Pancreas (tissue), 10 donors: ENCODE results near the gene SH3RF3. TPM values are rescaled to one million over a fixed set of nuclear protein-coding genes. Genes with fewer than 3 reads are reported as not detected.

Experiments
- ATAC-seq, 4 donors: fragments of 200-7000 bp; cut with Tn5 transposase; one replicate each; pipeline versions ENCODE4 v1.8.0 to v1.9.1; 2020; ENCODE audit warnings: mild to moderate bottlenecking in 4 of 4, moderate library complexity in 4 of 4
- DNase-seq, 6 donors: peaks; one replicate each; pipeline ENCODE4 v3.0.0-alpha.2; 2020
- FAIRE-seq: peaks from 2 replicates; lab custom pipeline; 2012; peaks lifted over from hg19 to GRCh38; lab: Jason Lieb, UNC
- H3K27ac ChIP-seq, 4 donors: fragments of 200-600 bp; sonication (generic); 1 replicate in 3 of 4; 2 replicates in 1 of 4; pipeline versions ENCODE4 v1.5.0 to v1.8.0; 2020
- H3K27me3 ChIP-seq, 4 donors: fragments of 200-600 bp; one replicate each; pipeline ENCODE4 v1.8.0; 2021
- H3K36me3 ChIP-seq, 3 donors: fragments of 200-600 bp; sonication (generic) in 1 of 3; one replicate each; pipeline versions ENCODE4 v1.5.0 to v1.8.0; 2020 to 2021
- H3K4me1 ChIP-seq, 3 donors: fragments of 200-600 bp; one replicate each; pipeline ENCODE4 v1.8.0; 2021
- H3K4me3 ChIP-seq, 4 donors: fragments of 200-600 bp; sonication (generic) in 2 of 4; one replicate each; pipeline versions ENCODE4 v1.5.0 to v1.8.0; 2020 to 2021
- H3K9me3 ChIP-seq, 4 donors: fragments of 200-600 bp; one replicate each; pipeline ENCODE4 v1.8.0; 2021
- WGBS, 2 donors: extraction: QIAGEN DNeasy Blood & Tissue Kit; methylation state at CpG; one replicate each; pipeline ENCODE4 v1.1.7; 2013; 5-methylcytosine and 5-hydroxymethylcytosine counted together
- intact Hi-C, 3 donors: fragments of 100-400 bp; cut with DNase I; formaldehyde crosslinking; loops; one replicate each; pipeline versions ENCODE4 v1.11.1 to v1.14.2; 2022
- polyA plus RNA-seq, 2 donors: library from polyadenylated mRNA; stranded (reverse); fragments of 200-250 nt; gene quantifications; one replicate each; pipeline ENCODE4 v1.2.3, GENCODE V29; 2013
- total RNA-seq, 6 donors: library from RNA; stranded (reverse); fragmentation: NEBNext Ultra II Directional in 4 of 6; extraction: Animal tissue kit (Norgen Biotek cat#: 25700) in 4 of 6; gene quantifications; one replicate each; pipeline versions ENCODE4 v1.2.1 to v1.2.4, GENCODE V29; 2021 to 2023
- TF ChIP-seq, protein P1 (sequence below), 4 donors: fragments of 200-600 bp; sonication (generic) in 3 of 4; IDR thresholded peaks; one replicate each; pipeline versions ENCODE4 v1.5.0 to v1.8.0; 2021; ENCODE audit warnings: antibody characterized with exemption in 4 of 4
- donor health status: healthy with polysubstance abuse.
- donor health status: DM: no; HTN: no; CAD: no; lungs with moderate emphysema.
- donor health status: DM: no; HTN: no; CAD: no.
- donor health status: control.
- donor health status: control.
- donor health status: Bipolar disorder and iron deficiency.
- donor health status: DM: yes; HTN: yes; CAD: no.
- donor health status: DM: no; HTN: no; CAD: no.
- donor health status: DM: no; HTN: no; CAD: no.
- donor health status: DM: yes; HTN: yes; CAD: no.

The SH3RF3 gene
- total and polyA plus RNA-seq, 8 donors: 1.1 to 3.5 (median 1.8) TPM

DNA sequence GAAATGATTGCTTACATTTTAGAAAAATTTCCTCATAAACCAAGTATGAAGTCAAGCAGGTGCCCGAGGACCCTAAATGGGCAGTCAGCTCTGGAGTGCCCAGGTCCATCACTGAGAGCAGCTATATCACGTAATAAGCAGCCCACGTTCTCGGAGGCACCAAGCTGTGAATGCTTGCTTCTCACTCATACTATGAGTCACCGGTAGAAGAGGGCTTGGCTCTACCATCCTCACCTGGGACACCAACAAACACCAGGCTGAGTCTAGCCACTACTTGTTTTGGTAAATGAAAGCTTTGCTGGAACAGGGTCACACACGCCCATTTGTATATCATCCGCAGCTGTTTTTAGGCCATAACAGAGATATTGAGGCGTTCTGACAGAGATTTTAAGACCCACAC lies 277.3 kb downstream of the SH3RF3 start:
- FAIRE-seq (no peak), DNase-seq (peak in 1 of 6 donors; percentile 14), ATAC-seq (no peak)
- H3K36me3 ChIP-seq: no peaks in the 10 kb centered on the region
- H3K27me3 ChIP-seq: no peaks in the 10 kb centered on the region
- TF ChIP-seq, protein P1, sequence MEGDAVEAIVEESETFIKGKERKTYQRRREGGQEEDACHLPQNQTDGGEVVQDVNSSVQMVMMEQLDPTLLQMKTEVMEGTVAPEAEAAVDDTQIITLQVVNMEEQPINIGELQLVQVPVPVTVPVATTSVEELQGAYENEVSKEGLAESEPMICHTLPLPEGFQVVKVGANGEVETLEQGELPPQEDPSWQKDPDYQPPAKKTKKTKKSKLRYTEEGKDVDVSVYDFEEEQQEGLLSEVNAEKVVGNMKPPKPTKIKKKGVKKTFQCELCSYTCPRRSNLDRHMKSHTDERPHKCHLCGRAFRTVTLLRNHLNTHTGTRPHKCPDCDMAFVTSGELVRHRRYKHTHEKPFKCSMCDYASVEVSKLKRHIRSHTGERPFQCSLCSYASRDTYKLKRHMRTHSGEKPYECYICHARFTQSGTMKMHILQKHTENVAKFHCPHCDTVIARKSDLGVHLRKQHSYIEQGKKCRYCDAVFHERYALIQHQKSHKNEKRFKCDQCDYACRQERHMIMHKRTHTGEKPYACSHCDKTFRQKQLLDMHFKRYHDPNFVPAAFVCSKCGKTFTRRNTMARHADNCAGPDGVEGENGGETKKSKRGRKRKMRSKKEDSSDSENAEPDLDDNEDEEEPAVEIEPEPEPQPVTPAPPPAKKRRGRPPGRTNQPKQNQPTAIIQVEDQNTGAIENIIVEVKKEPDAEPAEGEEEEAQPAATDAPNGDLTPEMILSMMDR (IDR thresholded peaks at IDR 0.05): no peak
- H3K27ac ChIP-seq: no peak overlapping the region
- 85 to 87% methylated on average over 8 of the region's 8 CpGs for WGBS, 2 donors
- intact Hi-C loops: no loop called here
- H3K9me3 ChIP-seq: no peaks in the 10 kb centered on the region
- no peaks in the 10 kb centered on the region for H3K4me1 ChIP-seq
- H3K4me3 ChIP-seq: no peak overlapping the region

DNA sequence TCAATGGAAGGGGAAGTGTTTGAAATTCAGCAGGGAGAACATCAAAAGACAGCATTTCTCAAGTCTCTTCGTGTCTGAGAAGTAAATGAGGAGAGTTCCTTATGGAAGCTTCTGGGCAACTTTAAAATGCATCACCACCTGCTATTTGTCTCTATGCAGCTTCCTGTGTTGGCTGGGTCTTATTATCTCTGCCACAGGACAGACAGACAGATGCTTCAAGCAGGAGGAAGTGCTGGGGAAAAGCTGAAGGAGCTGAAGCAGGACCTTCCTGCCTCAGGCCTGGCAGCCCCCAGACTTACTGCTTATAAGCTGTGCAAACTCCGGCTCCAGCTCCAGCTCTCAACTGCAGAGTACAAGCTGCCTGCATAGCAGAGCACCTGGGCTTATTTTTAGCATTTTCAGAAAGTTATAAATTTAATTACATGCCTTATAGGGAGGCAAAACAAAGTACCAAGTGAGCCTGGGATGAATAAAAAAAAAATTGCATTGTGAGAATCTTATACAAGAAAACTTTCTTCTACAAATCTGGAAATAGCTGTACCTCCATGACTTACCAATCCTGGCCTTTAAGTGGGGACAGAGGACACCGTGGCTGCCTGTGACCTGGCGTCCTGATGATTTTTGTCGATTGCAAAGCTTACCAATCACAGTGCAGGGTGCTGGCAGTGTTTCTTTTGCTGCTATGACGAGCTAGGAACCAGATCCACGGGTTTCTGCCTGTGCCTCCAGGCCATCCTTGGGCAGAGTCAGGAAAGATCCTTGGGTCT lies 278.5 kb downstream of the SH3RF3 start:
- H3K27me3 ChIP-seq: no peaks in the 10 kb centered on the region
- H3K36me3 ChIP-seq: no peaks in the 10 kb centered on the region
- H3K27ac ChIP-seq: no peak overlapping the region
- FAIRE-seq (no peak), ATAC-seq (no peak), DNase-seq (peak in 1 of 6 donors; percentile 18)
- intact Hi-C loops: no loop called here
- no peaks in the 10 kb centered on the region for H3K9me3 ChIP-seq
- no peak overlapping the region for H3K4me3 ChIP-seq
- H3K4me1 ChIP-seq: no peaks in the 10 kb centered on the region
- 54 to 59% methylated on average over 7 of the region's 7 CpGs for WGBS, 2 donors
- TF ChIP-seq, protein P1 (IDR thresholded peaks at IDR 0.05): no peak

DNA sequence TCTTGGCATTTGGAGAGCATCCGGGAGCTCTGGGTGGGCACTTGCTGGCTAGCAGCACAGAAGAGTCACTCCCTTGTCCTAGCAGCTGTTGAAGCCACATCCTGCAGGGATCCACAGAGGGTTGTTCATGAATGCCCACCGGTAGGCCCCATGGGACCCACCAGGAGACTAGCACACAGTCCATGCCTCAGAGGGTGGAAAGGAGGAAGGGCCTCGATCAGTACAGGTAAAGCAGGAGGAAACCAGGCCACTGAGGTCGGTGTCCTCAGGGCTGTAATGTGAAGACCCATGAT lies 279.0 kb downstream of the SH3RF3 start:
- Histone ChIP-seq H3K27me3 (no peaks in the 10 kb centered on the region), H3K36me3 (no peaks in the 10 kb centered on the region), H3K4me3 (no peak overlapping the region), H3K9me3 (no peaks in the 10 kb centered on the region), H3K27ac (no peak overlapping the region), H3K4me1 (no peaks in the 10 kb centered on the region)
- no peak for DNase-seq
- TF ChIP-seq, protein P1 (IDR thresholded peaks at IDR 0.05): no peak
- WGBS, 2 donors: 54 to 71% methylated on average over 4 of the region's 4 CpGs
- FAIRE-seq: no peak
- intact Hi-C loops: no loop called here
- no peak for ATAC-seq

DNA sequence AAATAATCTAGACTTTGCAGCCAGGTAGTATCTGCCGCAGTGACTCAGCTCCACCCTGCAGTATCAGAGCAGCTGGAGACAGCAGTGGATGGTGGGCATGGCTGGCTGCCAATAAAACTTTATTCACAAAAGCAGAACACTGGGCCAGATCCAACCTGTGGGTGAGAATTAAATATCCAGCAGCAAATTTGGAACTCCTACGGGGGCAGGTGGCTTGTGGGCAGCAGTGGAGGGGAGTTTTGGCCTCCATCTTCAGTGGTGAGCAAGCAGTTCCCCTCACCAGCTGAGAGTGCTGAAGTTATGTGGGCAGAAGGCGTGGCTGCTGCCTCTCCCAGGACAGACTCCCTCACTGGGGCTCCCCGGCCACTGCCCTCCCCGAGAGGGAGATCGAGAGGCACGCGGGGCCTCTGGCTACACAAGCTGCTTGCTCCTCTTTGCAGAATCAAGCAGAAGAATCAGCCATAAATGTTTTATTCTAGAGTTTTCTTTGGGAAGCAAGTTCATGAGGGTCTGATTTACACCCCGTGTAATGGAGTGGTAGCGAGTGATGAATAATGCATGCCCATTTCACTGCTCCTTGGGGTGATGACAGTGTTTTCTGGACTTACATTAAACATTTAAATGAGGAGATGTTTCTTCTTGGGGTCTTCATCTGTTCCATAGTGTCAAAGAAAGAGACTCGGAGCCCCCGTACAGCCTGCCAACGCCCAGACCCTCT lies 280.5 kb downstream of the SH3RF3 start:
- no peaks in the 10 kb centered on the region for H3K27me3 ChIP-seq
- no peaks in the 10 kb centered on the region for H3K36me3 ChIP-seq
- no peak overlapping the region for H3K27ac ChIP-seq
- no peaks in the 10 kb centered on the region for H3K4me1 ChIP-seq
- TF ChIP-seq, protein P1 (IDR thresholded peaks at IDR 0.05): no peak
- ATAC-seq: no peak
- no peaks in the 10 kb centered on the region for H3K9me3 ChIP-seq
- intact Hi-C loops: no loop called here
- H3K4me3 ChIP-seq: no peak overlapping the region
- DNase-seq: peak in 1 of 6 donors; percentile 38
- 64 to 71% methylated on average over 13 of the region's 13 CpGs for WGBS, 2 donors
- no peak for FAIRE-seq
